Stimulated activated memory B cell treated with anti-CD40 and anti-IgM and Interleukin-4, amounts not matched to agents 10 μg/mL and 1 μg/mL and 100 μg/mL, for 72 hours (primary cell): ENCODE data around the gene EZR.
A peak's percentile ranks its signal among the peaks of the same experiment; 100 is the strongest.
"Not testable (repeated sequence)": the region's sequence is repeated elsewhere in the genome, so short reads cannot be mapped to it uniquely, and the experiment has no call there.

Experiments used
- ATAC-seq: fragments of 150-1000 bp; cut with Tn5 transposase; 2 replicates; pipeline ENCODE4 v1.10.0; 2021
- H3K27ac Mint-ChIP-seq: one replicate; pipeline ENCODE4 v1.8.0; 2022; ENCODE audit warnings: mild to moderate bottlenecking, mixed read lengths
- H3K27me3 Mint-ChIP-seq: one replicate; pipeline ENCODE4 v1.8.0; 2022; ENCODE audit warnings: mixed read lengths
- H3K36me3 Mint-ChIP-seq: one replicate; pipeline ENCODE4 v1.8.0; 2022; ENCODE audit warnings: mixed read lengths
- H3K4me1 Mint-ChIP-seq: one replicate; pipeline ENCODE4 v1.8.0; 2022; ENCODE audit warnings: mixed read lengths
- H3K4me3 Mint-ChIP-seq: one replicate; pipeline ENCODE4 v1.8.0; 2022; ENCODE audit warnings: mild to moderate bottlenecking, moderate library complexity, mixed read lengths
- H3K9me3 Mint-ChIP-seq: one replicate; pipeline ENCODE4 v1.8.0; 2022; ENCODE audit warnings: mixed read lengths

The EZR gene

GRCh38 chr6:158799051-158799792, 19.9 kb downstream of the EZR start:
- no peaks in the 10 kb centered on the region for H3K27me3 Mint-ChIP-seq
- peak overlapping the region; percentile 73 for H3K27ac Mint-ChIP-seq
- peaks cover 86% of the 10 kb centered on the region for H3K4me1 Mint-ChIP-seq
- no peaks in the 10 kb centered on the region for H3K9me3 Mint-ChIP-seq
- H3K4me3 Mint-ChIP-seq, result peak overlapping the region; percentile 18
- ATAC-seq, result no peak
- peaks cover 19% of the 10 kb centered on the region for H3K36me3 Mint-ChIP-seq

DNA sequence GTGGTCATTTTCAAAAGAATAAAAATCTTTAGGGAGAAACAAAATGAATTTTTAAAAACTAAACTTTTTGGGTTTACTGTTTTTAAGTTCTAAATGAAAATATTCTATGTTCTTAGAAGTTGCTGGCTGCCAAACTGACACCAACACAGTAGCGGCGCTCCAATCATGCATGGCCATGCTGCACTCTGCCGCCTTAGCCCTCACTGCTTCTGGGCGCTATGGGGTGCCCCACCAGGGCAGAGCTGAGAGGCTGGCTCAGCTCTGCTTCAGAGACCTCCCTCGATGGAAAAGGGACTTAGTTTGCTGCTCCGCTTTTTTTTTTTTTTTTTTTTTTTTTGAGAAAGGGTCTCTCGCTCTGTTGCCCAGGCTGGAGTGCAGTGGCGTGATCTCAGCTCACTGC, 20.9 kb downstream of the EZR start:
- H3K36me3 Mint-ChIP-seq, result peaks cover 19% of the 10 kb centered on the region
- H3K27ac Mint-ChIP-seq, result peak overlapping the region; percentile 73
- H3K4me3 Mint-ChIP-seq, result peak overlapping the region; percentile 51
- no peaks in the 10 kb centered on the region for H3K9me3 Mint-ChIP-seq
- ATAC-seq, result peak; percentile 89
- H3K4me1 Mint-ChIP-seq, result peaks cover 86% of the 10 kb centered on the region
- H3K27me3 Mint-ChIP-seq, result no peaks in the 10 kb centered on the region

GRCh38 chr6:158797331-158798310, 21.5 kb downstream of the EZR start:
- Mint-ChIP-seq H3K36me3 (peaks cover 19% of the 10 kb centered on the region), H3K9me3 (no peaks in the 10 kb centered on the region), H3K27ac (peak overlapping the region; percentile 73), H3K4me1 (peaks cover 86% of the 10 kb centered on the region), H3K27me3 (no peaks in the 10 kb centered on the region), H3K4me3 (peak overlapping the region; percentile 51)
- no peak for ATAC-seq

- no peak for ATAC-seq
- H3K27ac Mint-ChIP-seq, result peak overlapping the region; percentile 65
- no peaks in the 10 kb centered on the region for H3K27me3 Mint-ChIP-seq
- H3K36me3 Mint-ChIP-seq, result peaks cover 13% of the 10 kb centered on the region
- H3K9me3 Mint-ChIP-seq, result no peaks in the 10 kb centered on the region
- H3K4me3 Mint-ChIP-seq, result peak overlapping the region; percentile 16
- peaks cover 85% of the 10 kb centered on the region for H3K4me1 Mint-ChIP-seq
These were observed 22.8 kb downstream of the EZR start for GRCh38 chr6:158796353-158796752.

- peaks cover 87% of the 10 kb centered on the region for H3K4me1 Mint-ChIP-seq
- no peak for ATAC-seq
- no peaks in the 10 kb centered on the region for H3K9me3 Mint-ChIP-seq
- H3K27ac Mint-ChIP-seq, result peak overlapping the region; percentile 65
- H3K4me3 Mint-ChIP-seq, result no peak overlapping the region
- H3K36me3 Mint-ChIP-seq, result peaks cover 13% of the 10 kb centered on the region
- H3K27me3 Mint-ChIP-seq, result no peaks in the 10 kb centered on the region
These were observed 23.7 kb downstream of the EZR start for GRCh38 chr6:158795516-158795915.

DNA sequence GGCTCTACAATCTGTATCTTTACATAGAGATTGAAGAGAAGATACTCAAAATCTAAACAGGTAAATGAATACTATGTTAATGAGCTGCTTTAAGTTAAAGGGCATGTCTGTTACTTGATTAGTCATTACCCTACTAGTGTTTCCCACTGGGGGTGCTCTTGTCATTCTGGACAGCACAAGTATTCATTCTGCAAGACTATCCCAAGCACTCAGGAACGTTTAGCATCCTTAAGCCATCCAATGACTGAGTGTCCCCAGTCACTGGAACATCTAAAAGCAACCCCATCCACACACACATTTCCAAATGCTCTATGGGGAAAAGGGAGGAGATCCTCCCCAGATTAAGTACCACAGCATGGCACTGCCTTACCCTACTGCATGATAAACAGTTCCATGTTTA, 25.7 kb downstream of the EZR start:
- Mint-ChIP-seq H3K36me3 (peaks cover 30% of the 10 kb centered on the region), H3K27ac (peak overlapping the region; percentile 40), H3K9me3 (no peaks in the 10 kb centered on the region), H3K27me3 (no peaks in the 10 kb centered on the region), H3K4me3 (no peak overlapping the region), H3K4me1 (peaks cover 90% of the 10 kb centered on the region)
- ATAC-seq, result peak; percentile 68

DNA sequence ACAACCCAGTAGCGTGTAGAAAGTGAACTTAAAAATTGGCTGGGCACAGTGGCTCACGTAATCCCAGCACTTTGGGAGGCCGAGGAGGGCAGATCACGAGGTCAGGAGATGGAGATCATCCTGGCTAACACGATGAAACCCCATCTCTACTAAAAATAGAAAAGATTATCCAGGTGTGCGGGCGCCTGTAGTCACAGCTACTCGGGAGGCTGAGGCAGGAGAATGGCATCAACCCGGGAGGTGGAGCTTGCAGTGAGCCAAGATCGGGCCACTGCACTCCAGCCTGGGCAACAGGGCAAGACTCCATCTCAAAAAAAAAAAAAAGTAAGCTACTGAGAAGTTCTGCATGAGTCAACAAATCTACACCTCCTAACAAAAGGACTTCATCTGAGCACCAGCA, 26.7 kb downstream of the EZR start:
- peak overlapping the region; percentile 29 for H3K4me3 Mint-ChIP-seq
- H3K27ac Mint-ChIP-seq, result peak overlapping the region; percentile 83
- peaks cover 37% of the 10 kb centered on the region for H3K36me3 Mint-ChIP-seq
- not testable (repeated sequence) for ATAC-seq, H3K27me3 Mint-ChIP-seq, H3K9me3 Mint-ChIP-seq
- H3K4me1 Mint-ChIP-seq, result peaks cover 88% of the 10 kb centered on the region

GRCh38 chr6:158791274-158791855, 27.8 kb downstream of the EZR start:
- Mint-ChIP-seq H3K9me3 (no peaks in the 10 kb centered on the region), H3K36me3 (peaks cover 42% of the 10 kb centered on the region), H3K4me1 (peaks cover 80% of the 10 kb centered on the region), H3K27me3 (no peaks in the 10 kb centered on the region), H3K4me3 (no peak overlapping the region), H3K27ac (peak overlapping the region; percentile 83)
- no peak for ATAC-seq

DNA sequence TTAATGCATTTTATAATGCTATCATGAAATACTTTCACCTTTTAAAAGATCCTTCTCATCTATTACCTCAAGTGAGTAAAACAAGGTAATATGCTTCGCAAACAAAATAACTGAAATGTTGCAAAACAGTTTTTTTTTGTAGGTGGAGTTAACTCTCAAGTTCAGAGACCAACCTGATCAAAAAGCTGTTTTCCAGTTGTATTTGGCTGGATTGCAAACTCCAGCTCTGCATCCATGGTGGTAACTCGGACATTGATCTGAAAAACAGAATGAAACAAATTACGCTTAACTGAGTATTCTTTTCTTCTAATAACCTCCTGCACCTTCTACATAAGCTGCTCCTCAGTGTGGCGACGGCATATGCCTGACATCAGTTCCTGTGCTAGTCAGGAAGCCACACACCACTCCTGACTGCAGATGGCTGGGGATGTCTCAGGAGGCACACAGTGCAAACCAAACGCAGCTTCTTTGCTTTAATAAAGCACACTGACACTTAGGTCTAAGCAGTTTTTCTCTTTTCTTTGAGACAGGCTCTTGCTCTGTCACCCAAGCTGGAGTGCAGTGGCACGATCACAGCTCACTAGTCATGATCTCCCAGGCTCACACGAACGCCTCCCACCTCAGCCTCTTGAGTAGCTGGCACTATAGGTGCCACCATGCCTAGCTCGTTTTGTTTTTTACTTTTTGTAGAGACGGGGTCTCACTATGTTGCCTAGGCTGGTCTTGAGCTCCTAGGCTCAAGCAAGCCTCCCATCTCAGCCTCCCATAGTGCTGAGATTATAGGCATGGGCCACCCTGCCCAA, 29.9 kb downstream of the EZR start:
- ATAC-seq, result peak; percentile 81
- peak overlapping the region; percentile 83 for H3K27ac Mint-ChIP-seq
- H3K9me3 Mint-ChIP-seq, result no peaks in the 10 kb centered on the region
- H3K4me3 Mint-ChIP-seq, result peak overlapping the region; percentile 59
- H3K4me1 Mint-ChIP-seq, result peaks cover 62% of the 10 kb centered on the region
- peaks cover 49% of the 10 kb centered on the region for H3K36me3 Mint-ChIP-seq
- H3K27me3 Mint-ChIP-seq, result no peaks in the 10 kb centered on the region

DNA sequence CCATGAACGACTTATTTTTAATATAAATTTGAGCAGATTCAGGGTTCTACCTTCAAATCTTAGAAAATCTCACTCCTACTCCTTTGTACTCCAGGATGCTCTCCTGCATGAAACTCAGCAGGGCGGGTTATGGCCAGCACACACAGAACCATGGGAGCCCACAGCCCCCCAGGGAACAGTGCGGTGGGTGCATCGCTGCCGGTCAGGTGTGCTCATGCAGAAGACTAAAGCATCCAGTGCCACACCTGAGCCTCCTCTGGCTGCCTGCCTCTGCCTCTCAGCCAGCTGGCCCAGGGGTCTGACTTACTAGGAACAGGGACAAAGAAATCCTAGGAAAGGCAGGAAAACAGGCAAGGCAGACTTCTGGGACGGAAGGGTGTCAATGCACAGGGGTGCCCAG, 31.8 kb downstream of the EZR start:
- no peaks in the 10 kb centered on the region for H3K9me3 Mint-ChIP-seq
- no peaks in the 10 kb centered on the region for H3K27me3 Mint-ChIP-seq
- peaks cover 46% of the 10 kb centered on the region for H3K4me1 Mint-ChIP-seq
- no peak overlapping the region for H3K4me3 Mint-ChIP-seq
- no peak for ATAC-seq
- H3K27ac Mint-ChIP-seq, result peak overlapping the region; percentile 60
- H3K36me3 Mint-ChIP-seq, result peaks cover 68% of the 10 kb centered on the region

- peaks cover 74% of the 10 kb centered on the region for H3K36me3 Mint-ChIP-seq
- no peaks in the 10 kb centered on the region for H3K9me3 Mint-ChIP-seq
- H3K4me3 Mint-ChIP-seq, result no peak overlapping the region
- H3K4me1 Mint-ChIP-seq, result peaks cover 47% of the 10 kb centered on the region
- peak overlapping the region; percentile 60 for H3K27ac Mint-ChIP-seq
- no peaks in the 10 kb centered on the region for H3K27me3 Mint-ChIP-seq
- no peak for ATAC-seq
These were observed 32.4 kb downstream of the EZR start for GRCh38 chr6:158786645-158787304.

DNA sequence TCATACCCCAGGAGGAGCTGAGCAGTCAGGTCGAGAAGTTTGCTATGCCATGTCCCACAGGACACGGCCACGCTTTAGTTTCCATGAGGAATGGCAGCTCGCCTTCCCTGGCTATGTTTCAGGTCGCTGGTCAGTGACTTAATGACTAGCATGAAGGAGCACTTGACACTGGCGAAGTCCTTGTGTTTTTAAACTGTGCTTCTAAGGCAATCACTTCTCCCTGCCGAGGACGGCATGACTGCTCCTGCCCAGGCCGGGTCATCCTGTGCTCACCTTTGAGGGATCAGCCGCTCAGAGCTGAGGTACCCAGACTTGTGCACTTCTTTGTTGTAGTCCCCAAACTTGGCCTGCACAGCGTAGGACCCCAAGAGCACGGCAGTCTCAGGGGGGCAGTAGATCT, 34.1 kb downstream of the EZR start:
- no peak for ATAC-seq
- Mint-ChIP-seq H3K4me1 (peaks cover 34% of the 10 kb centered on the region), H3K36me3 (peaks cover 90% of the 10 kb centered on the region), H3K27ac (no peak overlapping the region), H3K27me3 (no peaks in the 10 kb centered on the region), H3K9me3 (no peaks in the 10 kb centered on the region), H3K4me3 (no peak overlapping the region)

- Mint-ChIP-seq H3K9me3 (no peaks in the 10 kb centered on the region), H3K27me3 (no peaks in the 10 kb centered on the region), H3K4me3 (no peak overlapping the region), H3K27ac (no peak overlapping the region), H3K4me1 (peaks cover 29% of the 10 kb centered on the region), H3K36me3 (peaks cover 86% of the 10 kb centered on the region)
- ATAC-seq, result no peak
These were observed 34.7 kb downstream of the EZR start for GRCh38 chr6:158784505-158784904.

- no peak for ATAC-seq
- Mint-ChIP-seq H3K27me3 (no peaks in the 10 kb centered on the region), H3K4me3 (no peak overlapping the region), H3K27ac (no peak overlapping the region), H3K9me3 (no peaks in the 10 kb centered on the region), H3K36me3 (peaks cover 85% of the 10 kb centered on the region), H3K4me1 (peaks cover 27% of the 10 kb centered on the region)
These were observed 35.3 kb downstream of the EZR start for GRCh38 chr6:158783851-158784250.
